Calu3 (cell line): ENCODE results near the gene LGMN. TPM values are rescaled to one million over a fixed set of nuclear protein-coding genes. Genes with fewer than 3 reads are reported as not detected.
A peak's percentile ranks its signal among the peaks of the same experiment; 100 is the strongest.

Experiments used
- BruUV-seq: library from RNA; stranded (reverse); fragments of 400-500 nt; replicated peaks from 2 replicates; lab custom pipeline; 2021; lab: Mats Ljungman, UMichigan
- CTCF ChIA-PET: fragments of 300-600 bp; sonication (Branson Sonifier 250); formaldehyde crosslinking; loops from one replicate; lab custom pipeline; 2022; ENCODE audit warnings: antibody characterized with exemption; lab: Charles Lee
- DNase-seq: peaks from one replicate; pipeline ENCODE4 v3.0.0; 2022
- H3K27ac Mint-ChIP-seq: one replicate; pipeline ENCODE4 v1.8.0; 2022; ENCODE audit warnings: mixed read lengths; ENCODE audit not compliant: unreplicated experiment
- H3K27me3 Mint-ChIP-seq: one replicate; pipeline ENCODE4 v1.8.0; 2022; ENCODE audit warnings: mixed read lengths; ENCODE audit not compliant: unreplicated experiment
- H3K36me3 Mint-ChIP-seq: one replicate; pipeline ENCODE4 v1.8.0; 2022; ENCODE audit warnings: mild to moderate bottlenecking, moderate library complexity, mixed read lengths; ENCODE audit not compliant: insufficient read depth, unreplicated experiment
- H3K4me1 Mint-ChIP-seq: one replicate; pipeline ENCODE4 v1.8.0; 2022; ENCODE audit warnings: mild to moderate bottlenecking, low read depth, mixed read lengths; ENCODE audit not compliant: unreplicated experiment
- H3K4me3 Mint-ChIP-seq: one replicate; pipeline ENCODE4 v1.8.0; 2022; ENCODE audit warnings: mild to moderate bottlenecking, low read depth, moderate library complexity, mixed read lengths; ENCODE audit not compliant: unreplicated experiment
- H3K9me3 Mint-ChIP-seq: one replicate; pipeline ENCODE4 v1.8.0; 2022; ENCODE audit warnings: low read depth, mixed read lengths; ENCODE audit not compliant: unreplicated experiment
- intact Hi-C: fragments of 100-400 bp; cut with micrococcal nuclease; formaldehyde crosslinking; loops from one replicate; pipeline ENCODE4 v1.10.0; 2022; ENCODE audit not compliant: unreplicated experiment
- total RNA-seq: library from RNA; stranded (reverse); gene quantifications from 2 replicates; pipeline ENCODE4 v1.2.3, GENCODE V29; 2022
- TF ChIP-seq, protein P1 (sequence below): fragments of 200-600 bp; IDR thresholded peaks from one replicate; pipeline ENCODE4 v1.8.0; 2022; ENCODE audit warnings: antibody characterized with exemption; ENCODE audit not compliant: unreplicated experiment

The LGMN gene
- total RNA-seq, 1 experiment from 2014 or later, result 64.9 TPM

DNA sequence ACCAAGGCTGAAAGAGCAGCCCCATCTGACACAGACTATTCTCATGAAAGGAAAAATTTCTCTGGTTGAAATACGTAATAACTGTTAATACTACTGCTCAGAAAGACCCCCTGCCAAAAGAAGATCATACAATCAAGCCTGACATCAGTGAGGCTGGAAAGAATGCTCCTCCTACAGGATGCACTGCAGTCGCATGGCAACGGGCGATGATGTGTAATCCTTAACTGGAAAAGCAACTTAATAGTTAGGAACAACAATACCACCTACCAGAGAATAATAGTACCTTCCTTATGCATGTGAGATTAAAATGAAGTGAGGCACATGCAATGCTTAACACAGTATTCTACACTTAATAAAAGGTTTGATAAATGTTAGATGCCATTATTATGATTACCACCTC lies 44.5 kb upstream of the LGMN start:
- Mint-ChIP-seq H3K4me3 (no peak overlapping the region), H3K9me3 (peaks cover 11% of the 10 kb centered on the region), H3K27me3 (no peaks in the 10 kb centered on the region), H3K4me1 (peaks cover 12% of the 10 kb centered on the region), H3K36me3 (peaks cover 21% of the 10 kb centered on the region), H3K27ac (no peak overlapping the region)
- no peak for DNase-seq
- intact Hi-C loops, result no loop called here
- CTCF ChIA-PET, result no interaction called here
- no TSS peak for BruUV-seq
- TF ChIP-seq, protein P1, sequence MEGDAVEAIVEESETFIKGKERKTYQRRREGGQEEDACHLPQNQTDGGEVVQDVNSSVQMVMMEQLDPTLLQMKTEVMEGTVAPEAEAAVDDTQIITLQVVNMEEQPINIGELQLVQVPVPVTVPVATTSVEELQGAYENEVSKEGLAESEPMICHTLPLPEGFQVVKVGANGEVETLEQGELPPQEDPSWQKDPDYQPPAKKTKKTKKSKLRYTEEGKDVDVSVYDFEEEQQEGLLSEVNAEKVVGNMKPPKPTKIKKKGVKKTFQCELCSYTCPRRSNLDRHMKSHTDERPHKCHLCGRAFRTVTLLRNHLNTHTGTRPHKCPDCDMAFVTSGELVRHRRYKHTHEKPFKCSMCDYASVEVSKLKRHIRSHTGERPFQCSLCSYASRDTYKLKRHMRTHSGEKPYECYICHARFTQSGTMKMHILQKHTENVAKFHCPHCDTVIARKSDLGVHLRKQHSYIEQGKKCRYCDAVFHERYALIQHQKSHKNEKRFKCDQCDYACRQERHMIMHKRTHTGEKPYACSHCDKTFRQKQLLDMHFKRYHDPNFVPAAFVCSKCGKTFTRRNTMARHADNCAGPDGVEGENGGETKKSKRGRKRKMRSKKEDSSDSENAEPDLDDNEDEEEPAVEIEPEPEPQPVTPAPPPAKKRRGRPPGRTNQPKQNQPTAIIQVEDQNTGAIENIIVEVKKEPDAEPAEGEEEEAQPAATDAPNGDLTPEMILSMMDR, result no peak

DNA sequence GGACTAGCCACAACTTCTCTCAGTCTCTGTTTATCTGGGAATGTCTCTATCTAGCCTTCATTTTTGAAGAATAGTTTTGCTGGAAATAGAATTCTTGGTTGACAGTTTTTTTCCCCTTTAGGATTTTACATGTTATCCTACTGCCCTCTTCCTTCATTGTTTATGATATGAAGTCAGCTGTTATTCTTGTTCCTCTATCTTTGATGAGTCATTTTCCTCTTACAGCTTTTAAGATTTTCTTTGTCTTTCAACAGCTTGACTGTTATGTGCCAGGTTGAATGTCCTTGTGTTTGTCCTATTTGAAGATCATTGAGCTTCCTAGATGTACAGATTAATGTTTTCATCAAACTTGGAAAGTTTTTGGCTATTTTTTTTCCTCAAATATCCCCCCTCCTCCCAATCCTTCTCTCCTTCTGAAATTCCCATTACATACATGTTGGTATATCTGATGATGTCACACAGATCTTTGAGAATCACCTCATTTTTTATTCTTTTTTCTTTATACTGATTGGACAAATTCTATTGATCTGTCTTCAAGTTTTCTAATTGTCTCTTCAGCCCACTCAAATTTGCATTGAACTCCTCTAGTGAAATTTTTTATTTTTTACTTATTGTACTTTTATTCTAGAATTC lies 41.1 kb upstream of the LGMN start:
- Mint-ChIP-seq H3K27ac (no peak overlapping the region), H3K4me3 (no peak overlapping the region), H3K4me1 (peaks cover 33% of the 10 kb centered on the region), H3K36me3 (peaks cover 13% of the 10 kb centered on the region), H3K27me3 (no peaks in the 10 kb centered on the region), H3K9me3 (peaks cover 11% of the 10 kb centered on the region)
- CTCF ChIA-PET, result no interaction called here
- no peak for DNase-seq
- no TSS peak for BruUV-seq
- TF ChIP-seq, protein P1, result no peak
- intact Hi-C loops, result loop anchor here (10.0 kb wide), 1 partner anchor 105 kb away; no protein-coding TSS in a partner anchor

DNA sequence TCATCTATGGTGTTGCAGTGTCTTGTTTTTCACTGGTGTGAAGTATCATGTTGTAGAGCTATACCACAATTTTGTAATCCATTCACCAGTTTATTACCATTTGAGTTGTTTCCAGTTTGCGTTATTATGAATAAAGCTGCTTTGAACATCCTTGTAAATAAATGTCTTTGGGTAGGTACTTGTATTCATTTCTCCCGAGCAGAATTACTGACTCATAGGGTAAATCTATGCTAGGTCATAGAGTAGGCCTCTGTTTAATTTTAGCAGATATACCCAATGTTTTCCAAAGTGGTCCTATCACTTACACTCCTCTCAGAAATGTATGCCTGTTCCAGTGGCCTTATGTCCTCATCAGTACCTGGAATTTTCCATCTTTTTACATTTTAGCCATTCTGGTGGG lies 39.1 kb upstream of the LGMN start:
- Mint-ChIP-seq H3K36me3 (no peaks in the 10 kb centered on the region), H3K27ac (no peak overlapping the region), H3K4me3 (no peak overlapping the region), H3K9me3 (peaks cover 11% of the 10 kb centered on the region), H3K27me3 (no peaks in the 10 kb centered on the region), H3K4me1 (peaks cover 21% of the 10 kb centered on the region)
- TF ChIP-seq, protein P1, result no peak
- BruUV-seq, result no TSS peak
- CTCF ChIA-PET, result no interaction called here
- no peak for DNase-seq
- intact Hi-C loops, result loop anchor here (10.0 kb wide), 1 partner anchor 103 kb away; no protein-coding TSS in a partner anchor

DNA sequence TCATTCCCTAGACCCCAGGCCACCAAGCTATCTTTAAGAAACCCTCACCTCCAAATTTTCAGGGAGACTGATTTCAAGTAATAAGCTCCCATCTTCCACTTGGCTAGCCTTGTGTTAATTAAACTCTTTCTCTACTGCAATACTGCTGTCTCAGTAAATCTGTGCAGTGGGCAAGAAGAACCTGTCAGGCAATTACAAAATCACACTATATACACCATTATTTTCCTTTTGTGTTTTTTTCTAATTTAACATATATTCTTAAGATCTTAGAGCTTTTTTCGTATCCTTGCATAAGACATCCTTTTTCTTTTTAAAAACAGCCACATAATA lies 38.0 kb upstream of the LGMN start:
- H3K36me3 Mint-ChIP-seq, result no peaks in the 10 kb centered on the region
- H3K27me3 Mint-ChIP-seq, result no peaks in the 10 kb centered on the region
- no peak overlapping the region for H3K4me3 Mint-ChIP-seq
- no peak for DNase-seq
- H3K9me3 Mint-ChIP-seq, result peaks cover 11% of the 10 kb centered on the region
- BruUV-seq, result no TSS peak
- CTCF ChIA-PET, result interaction anchor here (1.0 to 1.3 kb wide), 2 partner anchors 71 to 100 kb away, joined by 3 to 5 read pairs; no protein-coding TSS in a partner anchor
- TF ChIP-seq, protein P1, result no peak
- H3K4me1 Mint-ChIP-seq, result peaks cover 21% of the 10 kb centered on the region
- intact Hi-C loops, result loop anchor here (10.0 kb wide), 1 partner anchor 102 kb away; no protein-coding TSS in a partner anchor
- H3K27ac Mint-ChIP-seq, result peak overlapping the region; percentile 9
